Esophagus squamous epithelium (tissue), 5 donors: ENCODE measurements around the gene HLCS. TPM values are rescaled to one million over a fixed set of nuclear protein-coding genes. Genes with fewer than 3 reads are reported as not detected.

Source experiments
- DNase-seq: peaks from one replicate; lab custom pipeline; 2025; lab: John Stamatoyannopoulos, UW
- H3K27ac ChIP-seq, 4 donors: fragments of 200-600 bp; sonication (generic); one replicate each; pipeline ENCODE4 v1.5.1; 2016 to 2019; ENCODE audit warnings: mild to moderate bottlenecking in 1 of 4
- H3K27me3 ChIP-seq, 4 donors: fragments of 200-600 bp; sonication (generic); 1 replicate in 3 of 4; 2 replicates in 1 of 4; pipeline versions ENCODE4 v1.5.1 to v1.6.0; 2017 to 2021; ENCODE audit warnings: antibody characterized with exemption in 1 of 4
- H3K36me3 ChIP-seq, 3 donors: fragments of 200-600 bp; sonication (generic); one replicate each; pipeline ENCODE4 v1.5.1; 2016 to 2019
- H3K4me1 ChIP-seq, 3 donors: fragments of 200-600 bp; sonication (generic); one replicate each; pipeline ENCODE4 v1.5.1; 2017 to 2019
- H3K4me3 ChIP-seq, 4 donors: fragments of 200-600 bp; sonication (generic); 1 replicate in 3 of 4; 2 replicates in 1 of 4; pipeline ENCODE4 v1.5.1; 2016 to 2019; ENCODE audit warnings: mild to moderate bottlenecking in 2 of 4, moderate library complexity in 1 of 4
- H3K9me3 ChIP-seq, 3 donors: fragments of 200-600 bp; sonication (generic); one replicate each; pipeline ENCODE4 v1.5.1; 2016 to 2019
- CTCF ChIP-seq, 6 experiments: fragments of 450-650 bp in 4 of 6; fragments of 200-600 bp in 2 of 6; sonication (generic) in 2 of 6; IDR thresholded peaks; one replicate each; pipeline ENCODE4 v1.5.1; 2016 to 2019; ENCODE audit warnings: antibody characterized with exemption in 6 of 6, mild to moderate bottlenecking in 4 of 6, moderate library complexity in 4 of 6
- POLR2A ChIP-seq, 4 donors: fragments of 450-650 bp; IDR thresholded peaks; one replicate each; pipeline ENCODE4 v1.6.1; 2017; ENCODE audit warnings: antibody characterized with exemption in 4 of 4, mild to moderate bottlenecking in 4 of 4, moderate library complexity in 3 of 4
- WGBS, 2 donors: methylation state at CpG; one replicate each; pipeline ENCODE4 v1.1.5; 2018; 5-methylcytosine and 5-hydroxymethylcytosine counted together
- intact Hi-C: fragments of 100-400 bp; cut with DNase I; formaldehyde crosslinking; loops from one replicate; pipeline ENCODE4 v1.15.0; 2022
- total RNA-seq, 4 donors: library from RNA; depleted of rRNA; stranded (reverse); fragments of >200 nt; gene quantifications; one replicate each; pipeline ENCODE4 v1.1.0, GENCODE V29; 2016
- donor health status: DM: yes; HTN: yes; CAD: no.

The HLCS gene
- total RNA-seq, 4 donors from 2014 or later, result 6.3 to 19.5 (median 13.5) TPM

GRCh38 chr21:36716387-36716786 lies 250.1 kb downstream of the HLCS start:
- intact Hi-C loops, result no loop called here

GRCh38 chr21:36713746-36714145 lies 252.7 kb downstream of the HLCS start:
- intact Hi-C loops, result no loop called here

More at GRCh38 chr21:36716387-36716786, 250.1 kb downstream of the HLCS start:
- Histone ChIP-seq H3K27me3 (peaks cover 0 to 95% (median under 1%) of the 10 kb centered on the region in 4 donors), H3K4me1 (peaks cover 0 to 88% (median 6%) of the 10 kb centered on the region in 3 donors), H3K36me3 (peaks cover 0 to 7% (median 0%) of the 10 kb centered on the region in 3 donors), H3K9me3 (no peaks in the 10 kb centered on the region), H3K4me3 (peak overlapping the region in 1 of 4 donors; percentile 6), H3K27ac (peak overlapping the region in 3 of 4 donors; percentile 95 to 97 (median 96))
- WGBS, 2 donors, result 36 to 50% methylated on average over 2 of the region's 2 CpGs
- DNase-seq, result no peak
- TF ChIP-seq POLR2A (IDR thresholded peaks at IDR 0.05) (no peak), CTCF (IDR thresholded peaks at IDR 0.05) (no peak)

DNA sequence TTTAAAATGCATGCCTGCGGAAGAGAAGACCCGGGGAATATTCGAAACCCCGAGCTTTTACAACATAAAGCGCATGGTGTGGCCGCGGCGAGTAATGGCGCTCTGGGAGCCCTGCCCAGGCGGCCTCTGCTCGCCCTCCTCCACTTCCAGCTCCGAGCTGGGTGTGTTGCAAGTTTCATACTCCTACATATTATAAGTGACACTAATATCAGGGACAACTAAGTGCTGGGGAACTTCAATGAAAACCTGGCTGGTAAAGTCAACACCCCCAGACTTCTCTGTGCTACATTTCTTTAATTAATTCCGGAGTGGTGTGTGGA lies 255.8 kb downstream of the HLCS start:
- WGBS, 2 donors, result 2 to 7% methylated on average over 12 of the region's 13 CpGs
- Histone ChIP-seq H3K36me3 (no peaks in the 10 kb centered on the region), H3K27ac (peak overlapping the region; percentile 67 to 97 (median 96)), H3K4me3 (peak overlapping the region; percentile 7 to 78 (median 74)), H3K4me1 (peaks cover 28 to 98% (median 31%) of the 10 kb centered on the region in 3 donors), H3K27me3 (peaks cover 0 to 99% (median 26%) of the 10 kb centered on the region in 4 donors), H3K9me3 (no peaks in the 10 kb centered on the region)
- intact Hi-C loops, result no loop called here
- TF ChIP-seq CTCF (IDR thresholded peaks at IDR 0.05) (peak in 1 of 6 experiments; percentile 31), POLR2A (IDR thresholded peaks at IDR 0.05) (no peak)
- no peak for DNase-seq

More at GRCh38 chr21:36713746-36714145, 252.7 kb downstream of the HLCS start:
- DNase-seq, result no peak
- TF ChIP-seq POLR2A (IDR thresholded peaks at IDR 0.05) (no peak), CTCF (IDR thresholded peaks at IDR 0.05) (no peak)
- Histone ChIP-seq H3K4me1 (peaks cover 5 to 98% (median 12%) of the 10 kb centered on the region in 3 donors), H3K27me3 (peaks cover 0 to 99% (median 13%) of the 10 kb centered on the region in 4 donors), H3K9me3 (no peaks in the 10 kb centered on the region), H3K36me3 (no peaks in the 10 kb centered on the region), H3K4me3 (no peak overlapping the region), H3K27ac (peak overlapping the region; percentile 81 to 97 (median 96))
- WGBS, 2 donors, result 30 to 41% methylated on average over 3 of the region's 3 CpGs

- H3K27ac ChIP-seq, result peak overlapping the region; percentile 81 to 97 (median 96)
- intact Hi-C loops, result loop anchor here (10.0 kb wide), 1 partner anchor 205 kb away; no protein-coding TSS in a partner anchor
- no peaks in the 10 kb centered on the region for H3K9me3 ChIP-seq
- peaks cover 0 to 100% (median 26%) of the 10 kb centered on the region in 4 donors for H3K27me3 ChIP-seq
- H3K4me3 ChIP-seq, result peak overlapping the region; percentile 30 to 78 (median 74)
- no peaks in the 10 kb centered on the region for H3K36me3 ChIP-seq
- WGBS, 2 donors, result 8 to 9% methylated on average over 24 to 32 of the region's 38 CpGs
- DNase-seq, result no peak
- TF ChIP-seq POLR2A (IDR thresholded peaks at IDR 0.05) (no peak), CTCF (IDR thresholded peaks at IDR 0.05) (no peak)
- peaks cover 28 to 98% (median 36%) of the 10 kb centered on the region in 3 donors for H3K4me1 ChIP-seq
These were observed 256.4 kb downstream of the HLCS start for GRCh38 chr21:36709868-36710728.
